Measurements from ENCODE around the gene MRPL50.

- no peak for TF ChIP-seq CTCF (IDR thresholded peaks at IDR 0.05)
- no peak for TF ChIP-seq POLR2AphosphoS5 (IDR thresholded peaks at IDR 0.05)
These were observed 17.3 kb downstream of the MRPL50 start for GRCh38 chr9:101381118-101381517.

All from transverse colon (tissue), 4 donors.